HepG2 (cell line): ENCODE results near the gene GDAP1L1. TPM values are rescaled to one million over a fixed set of nuclear protein-coding genes. Genes with fewer than 3 reads are reported as not detected.

ENCODE experiments used
- FOXA3 ChIP-seq: IDR thresholded peaks from 2 replicates; pipeline ENCODE4 v1.6.1; 2016; ENCODE audit warnings: missing genetic modification reagents, missing compliant biosample characterization
- GFI1 ChIP-seq: sonication (generic); formaldehyde crosslinking; IDR thresholded peaks from 2 replicates; pipeline ENCODE4 v1.5.0; 2020; ENCODE audit warnings: missing genetic modification reagents, mild to moderate bottlenecking, borderline replicate concordance
- MIER2 ChIP-seq: IDR thresholded peaks from 2 replicates; pipeline ENCODE4 v1.6.1; 2016; ENCODE audit warnings: missing biosample characterization, missing genetic modification reagents
- RFXAP ChIP-seq: sonication (generic); formaldehyde crosslinking; IDR thresholded peaks from 2 replicates; pipeline ENCODE4 v1.4.0; 2020; ENCODE audit warnings: missing genetic modification reagents, borderline replicate concordance
- YEATS4 ChIP-seq: sonication (generic); formaldehyde crosslinking; IDR thresholded peaks from 2 replicates; pipeline ENCODE4 v1.4.0; 2020; ENCODE audit warnings: missing genetic modification reagents, borderline replicate concordance
- ZBTB20 ChIP-seq: sonication (generic); formaldehyde crosslinking; IDR thresholded peaks from 2 replicates; pipeline ENCODE4 v1.8.1; 2023; ENCODE audit warnings: missing genetic modification reagents, low read depth, mild to moderate bottlenecking, borderline replicate concordance
- ZFP37 ChIP-seq: sonication (generic); formaldehyde crosslinking; IDR thresholded peaks from 2 replicates; pipeline ENCODE4 v1.4.0; 2020; ENCODE audit warnings: missing genetic modification reagents, borderline replicate concordance
- ZNF20 ChIP-seq: sonication (generic); formaldehyde crosslinking; IDR thresholded peaks from 2 replicates; pipeline ENCODE4 v1.4.0; 2020; ENCODE audit warnings: mild to moderate bottlenecking, moderate library complexity, missing genetic modification reagents
- ZNF660 ChIP-seq: sonication (generic); formaldehyde crosslinking; IDR thresholded peaks from 2 replicates; pipeline ENCODE4 v1.5.1; 2020; ENCODE audit warnings: mild to moderate bottlenecking, low read depth, missing genetic modification reagents, borderline replicate concordance
- ZNF766 ChIP-seq: sonication (generic); formaldehyde crosslinking; IDR thresholded peaks from 2 replicates; pipeline ENCODE4 v1.5.0; 2020; ENCODE audit warnings: missing genetic modification reagents, borderline replicate concordance
- ZNF768 ChIP-seq: sonication (generic); formaldehyde crosslinking; IDR thresholded peaks from 2 replicates; pipeline ENCODE4 v1.4.0; 2020; ENCODE audit warnings: missing genetic modification reagents
- ZNF772 ChIP-seq: sonication (generic); formaldehyde crosslinking; IDR thresholded peaks from 2 replicates; pipeline ENCODE4 v1.5.0; 2020; ENCODE audit warnings: mild to moderate bottlenecking, missing genetic modification reagents
- ZNF777 ChIP-seq: sonication (generic); formaldehyde crosslinking; IDR thresholded peaks from 2 replicates; pipeline ENCODE4 v1.4.0; 2020; ENCODE audit warnings: missing genetic modification reagents
- ZNF781 ChIP-seq: sonication (generic); formaldehyde crosslinking; IDR thresholded peaks from 2 replicates; pipeline ENCODE4 v1.5.1; 2020; ENCODE audit warnings: borderline replicate concordance, mild to moderate bottlenecking, missing genetic modification reagents; ENCODE audit errors: not compliant biosample characterization
- polyA plus RNA-seq, 8 experiments: library from polyadenylated mRNA; depleted of rRNA in 3 of 8; stranded (reverse) in 7 of 8; unstranded in 1 of 8; fragments of >200 nt; fragmentation: Illumina TruSeq in 4 of 8; extraction: Trizol in 4 of 8; gene quantifications; 2 replicates each; pipeline versions ENCODE4 v1.2.1 to v1.2.3, GENCODE V29; 2011 to 2016; ENCODE audit warnings: low read depth in 4 of 8, missing spikeins in 1 of 8, mixed read lengths in 1 of 8; ENCODE audit not compliant: insufficient read depth in 1 of 8
- total RNA-seq, 5 experiments: library from RNA; depleted of rRNA; stranded (reverse); fragments of >200 nt; fragmentation: Illumina TruSeq; extraction: Trizol; gene quantifications; 2 replicates each; pipeline ENCODE4 v1.2.3, GENCODE V29; 2016; ENCODE audit warnings: low read depth in 1 of 5
- TF ChIP-seq, protein P1 (sequence below): sonication (generic); formaldehyde crosslinking; conservative IDR thresholded peaks from 2 replicates; pipeline ENCODE4 v1.8.0; 2022; ENCODE audit warnings: low read depth, missing genetic modification reagents
- TF ChIP-seq, protein P2 (sequence below): sonication (generic); formaldehyde crosslinking; IDR thresholded peaks from 2 replicates; pipeline ENCODE4 v1.4.0; 2020; ENCODE audit warnings: low read depth, mild to moderate bottlenecking, missing genetic modification reagents
- TF ChIP-seq, protein P3 (sequence below): IDR thresholded peaks from 2 replicates; pipeline ENCODE4 v1.6.1; 2016
- TF ChIP-seq, protein P4 (sequence below): sonication (generic); formaldehyde crosslinking; IDR thresholded peaks from 2 replicates; pipeline ENCODE4 v1.4.0; 2020; ENCODE audit warnings: missing genetic modification reagents
- TF ChIP-seq, protein P5 (sequence below): sonication (generic); formaldehyde crosslinking; IDR thresholded peaks from 2 replicates; pipeline ENCODE4 v1.4.0; 2020; ENCODE audit warnings: missing genetic modification reagents

GDAP1L1 gene
- total and polyA plus RNA-seq, 2 of the 13 experiments (the other 11 are each of a cell fraction or from before 2014, with no cell fraction given): 0.04 TPM; not detected in 1

DNA sequence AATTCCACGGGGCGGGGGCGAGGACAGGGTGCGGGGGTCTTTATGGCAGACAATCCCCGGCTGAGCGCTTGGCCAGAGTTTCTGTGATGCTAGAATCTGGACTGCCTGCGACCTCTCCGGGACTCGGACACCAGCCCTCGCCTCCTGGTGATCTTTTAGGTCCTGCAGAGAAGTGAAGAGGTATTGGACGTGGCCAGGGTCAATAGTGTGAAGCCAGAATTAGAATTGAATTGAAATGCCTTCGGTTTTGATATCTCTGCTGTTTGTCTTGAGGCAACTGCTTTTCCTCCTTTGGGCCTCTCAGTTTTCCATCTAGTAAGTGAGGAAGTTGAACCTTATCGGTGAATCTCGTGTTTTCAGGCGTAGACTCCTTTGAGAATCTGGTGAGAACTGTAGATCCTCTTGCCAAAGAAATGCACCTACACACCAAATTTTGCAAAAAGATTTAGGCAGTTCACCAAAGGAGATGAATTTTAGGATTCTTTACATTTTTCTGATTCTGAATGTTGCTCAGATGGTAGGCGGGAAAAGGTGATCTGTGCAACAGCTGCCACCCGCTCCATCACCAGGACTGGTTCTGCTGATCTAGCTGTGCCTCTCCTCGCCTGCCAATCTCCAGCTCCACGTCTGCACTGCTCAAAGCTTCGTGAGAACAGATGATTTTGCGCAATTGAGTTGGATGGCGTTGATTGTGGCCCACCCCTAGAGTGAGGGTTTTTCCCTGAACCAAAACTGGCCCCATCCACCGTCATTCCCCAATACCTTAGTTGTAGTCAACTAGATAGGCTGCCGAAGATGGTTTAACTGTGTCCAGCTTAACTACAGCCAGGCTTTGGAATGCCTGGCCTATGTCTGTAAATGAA lies 35.7 kb upstream of the GDAP1L1 start (continued):
- TF ChIP-seq, protein P1, sequence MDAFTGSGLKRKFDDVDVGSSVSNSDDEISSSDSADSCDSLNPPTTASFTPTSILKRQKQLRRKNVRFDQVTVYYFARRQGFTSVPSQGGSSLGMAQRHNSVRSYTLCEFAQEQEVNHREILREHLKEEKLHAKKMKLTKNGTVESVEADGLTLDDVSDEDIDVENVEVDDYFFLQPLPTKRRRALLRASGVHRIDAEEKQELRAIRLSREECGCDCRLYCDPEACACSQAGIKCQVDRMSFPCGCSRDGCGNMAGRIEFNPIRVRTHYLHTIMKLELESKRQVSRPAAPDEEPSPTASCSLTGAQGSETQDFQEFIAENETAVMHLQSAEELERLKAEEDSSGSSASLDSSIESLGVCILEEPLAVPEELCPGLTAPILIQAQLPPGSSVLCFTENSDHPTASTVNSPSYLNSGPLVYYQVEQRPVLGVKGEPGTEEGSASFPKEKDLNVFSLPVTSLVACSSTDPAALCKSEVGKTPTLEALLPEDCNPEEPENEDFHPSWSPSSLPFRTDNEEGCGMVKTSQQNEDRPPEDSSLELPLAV (CRISPR knock-in tag): no peak
- TF ChIP-seq ZNF768: no peak
- TF ChIP-seq, protein P2, sequence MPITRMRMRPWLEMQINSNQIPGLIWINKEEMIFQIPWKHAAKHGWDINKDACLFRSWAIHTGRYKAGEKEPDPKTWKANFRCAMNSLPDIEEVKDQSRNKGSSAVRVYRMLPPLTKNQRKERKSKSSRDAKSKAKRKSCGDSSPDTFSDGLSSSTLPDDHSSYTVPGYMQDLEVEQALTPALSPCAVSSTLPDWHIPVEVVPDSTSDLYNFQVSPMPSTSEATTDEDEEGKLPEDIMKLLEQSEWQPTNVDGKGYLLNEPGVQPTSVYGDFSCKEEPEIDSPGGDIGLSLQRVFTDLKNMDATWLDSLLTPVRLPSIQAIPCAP (CRISPR knock-in tag): 0 out of 2 replicates have a peak, but pooled peaks have one; percentile 37
- TF ChIP-seq, protein P3, sequence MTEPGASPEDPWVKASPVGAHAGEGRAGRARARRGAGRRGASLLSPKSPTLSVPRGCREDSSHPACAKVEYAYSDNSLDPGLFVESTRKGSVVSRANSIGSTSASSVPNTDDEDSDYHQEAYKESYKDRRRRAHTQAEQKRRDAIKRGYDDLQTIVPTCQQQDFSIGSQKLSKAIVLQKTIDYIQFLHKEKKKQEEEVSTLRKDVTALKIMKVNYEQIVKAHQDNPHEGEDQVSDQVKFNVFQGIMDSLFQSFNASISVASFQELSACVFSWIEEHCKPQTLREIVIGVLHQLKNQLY (CRISPR knock-in tag): no peak
- no peak; the same call in 1 of the 2 replicates for TF ChIP-seq ZBTB20 (CRISPR knock-in tag)
- TF ChIP-seq ZNF766 (CRISPR knock-in tag): no peak
- TF ChIP-seq, protein P4, sequence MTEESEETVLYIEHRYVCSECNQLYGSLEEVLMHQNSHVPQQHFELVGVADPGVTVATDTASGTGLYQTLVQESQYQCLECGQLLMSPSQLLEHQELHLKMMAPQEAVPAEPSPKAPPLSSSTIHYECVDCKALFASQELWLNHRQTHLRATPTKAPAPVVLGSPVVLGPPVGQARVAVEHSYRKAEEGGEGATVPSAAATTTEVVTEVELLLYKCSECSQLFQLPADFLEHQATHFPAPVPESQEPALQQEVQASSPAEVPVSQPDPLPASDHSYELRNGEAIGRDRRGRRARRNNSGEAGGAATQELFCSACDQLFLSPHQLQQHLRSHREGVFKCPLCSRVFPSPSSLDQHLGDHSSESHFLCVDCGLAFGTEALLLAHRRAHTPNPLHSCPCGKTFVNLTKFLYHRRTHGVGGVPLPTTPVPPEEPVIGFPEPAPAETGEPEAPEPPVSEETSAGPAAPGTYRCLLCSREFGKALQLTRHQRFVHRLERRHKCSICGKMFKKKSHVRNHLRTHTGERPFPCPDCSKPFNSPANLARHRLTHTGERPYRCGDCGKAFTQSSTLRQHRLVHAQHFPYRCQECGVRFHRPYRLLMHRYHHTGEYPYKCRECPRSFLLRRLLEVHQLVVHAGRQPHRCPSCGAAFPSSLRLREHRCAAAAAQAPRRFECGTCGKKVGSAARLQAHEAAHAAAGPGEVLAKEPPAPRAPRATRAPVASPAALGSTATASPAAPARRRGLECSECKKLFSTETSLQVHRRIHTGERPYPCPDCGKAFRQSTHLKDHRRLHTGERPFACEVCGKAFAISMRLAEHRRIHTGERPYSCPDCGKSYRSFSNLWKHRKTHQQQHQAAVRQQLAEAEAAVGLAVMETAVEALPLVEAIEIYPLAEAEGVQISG (CRISPR knock-in tag): no peak
- TF ChIP-seq YEATS4 (CRISPR knock-in tag): no peak
- TF ChIP-seq ZFP37 (CRISPR knock-in tag): no peak
- TF ChIP-seq ZNF781 (CRISPR knock-in tag): peak; percentile 3
- TF ChIP-seq ZNF777 (CRISPR knock-in tag): no peak
- TF ChIP-seq MIER2 (CRISPR knock-in tag): 0 out of 2 replicates have a peak, but pooled peaks have one; percentile 3
- no peak for TF ChIP-seq RFXAP
- TF ChIP-seq FOXA3 (CRISPR knock-in tag): no peak
- no peak for TF ChIP-seq ZNF772
- TF ChIP-seq, protein P5, sequence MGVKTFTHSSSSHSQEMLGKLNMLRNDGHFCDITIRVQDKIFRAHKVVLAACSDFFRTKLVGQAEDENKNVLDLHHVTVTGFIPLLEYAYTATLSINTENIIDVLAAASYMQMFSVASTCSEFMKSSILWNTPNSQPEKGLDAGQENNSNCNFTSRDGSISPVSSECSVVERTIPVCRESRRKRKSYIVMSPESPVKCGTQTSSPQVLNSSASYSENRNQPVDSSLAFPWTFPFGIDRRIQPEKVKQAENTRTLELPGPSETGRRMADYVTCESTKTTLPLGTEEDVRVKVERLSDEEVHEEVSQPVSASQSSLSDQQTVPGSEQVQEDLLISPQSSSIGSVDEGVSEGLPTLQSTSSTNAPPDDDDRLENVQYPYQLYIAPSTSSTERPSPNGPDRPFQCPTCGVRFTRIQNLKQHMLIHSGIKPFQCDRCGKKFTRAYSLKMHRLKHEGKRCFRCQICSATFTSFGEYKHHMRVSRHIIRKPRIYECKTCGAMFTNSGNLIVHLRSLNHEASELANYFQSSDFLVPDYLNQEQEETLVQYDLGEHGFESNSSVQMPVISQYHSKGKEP: no peak
- TF ChIP-seq ZNF660 (CRISPR knock-in tag): 0 out of 2 replicates have a peak, but pooled peaks have one; percentile 34
- no peak for TF ChIP-seq GFI1 (CRISPR knock-in tag)
- no peak for TF ChIP-seq ZNF20 (CRISPR knock-in tag)
